PC-9 (cell line): ENCODE measurements around the gene CLEC12A. TPM values are rescaled to one million over a fixed set of nuclear protein-coding genes. Genes with fewer than 3 reads are reported as not detected.

Source experiments
- BruUV-seq: library from RNA; stranded (reverse); fragments of 400-500 nt; replicated peaks from 2 replicates; lab custom pipeline; 2021; lab: Mats Ljungman, UMichigan
- CTCF ChIA-PET: fragments of 300-600 bp; sonication (Branson Sonifier 250); formaldehyde crosslinking; loops from one replicate; lab custom pipeline; 2022; ENCODE audit warnings: antibody characterized with exemption; lab: Charles Lee
- POLR2A ChIA-PET: fragments of 300-600 bp; sonication (Branson Sonifier 250); formaldehyde crosslinking; loops from one replicate; lab custom pipeline; 2022; ENCODE audit warnings: antibody characterized with exemption; ENCODE audit not compliant: unreplicated experiment; lab: Charles Lee
- DNase-seq, 2 experiments: peaks; one replicate each; pipeline versions ENCODE4 v3.0.0 to v3.0.0-alpha.2; 2015 to 2022; ENCODE audit warnings: mixed read lengths in 1 of 2
- H2AFZ ChIP-seq: fragments of 200-600 bp; sonication (generic); 2 replicates; pipeline ENCODE4 v1.8.1; 2017; ENCODE audit warnings: antibody characterized with exemption
- H3F3A ChIP-seq: fragments of 200-600 bp; sonication (generic); 2 replicates; pipeline ENCODE4 v1.8.1; 2017; ENCODE audit warnings: antibody characterized with exemption, mild to moderate bottlenecking, low read depth; ENCODE audit not compliant: insufficient read depth
- H3K27ac ChIP-seq: fragments of 200-600 bp; sonication (generic); 2 replicates; pipeline ENCODE4 v1.6.1; 2016; ENCODE audit warnings: mixed run types
- H3K27me3 ChIP-seq: fragments of 200-600 bp; sonication (generic); 2 replicates; pipeline ENCODE4 v1.6.1; 2016; ENCODE audit warnings: low read depth, mixed run types; ENCODE audit not compliant: insufficient read depth
- H3K36me3 ChIP-seq: fragments of 200-600 bp; sonication (generic); 2 replicates; pipeline ENCODE4 v1.6.1; 2016; ENCODE audit warnings: low read depth, mixed run types
- H3K4me1 ChIP-seq: fragments of 200-600 bp; sonication (generic); replicated peaks from 2 replicates; pipeline ENCODE4 v1.6.1; 2016; ENCODE audit warnings: mixed run types; ENCODE audit not compliant: insufficient read depth
- H3K4me2 ChIP-seq: fragments of 200-600 bp; sonication (generic); 2 replicates; pipeline ENCODE4 v1.6.1; 2017; ENCODE audit warnings: mixed run types
- H3K4me3 ChIP-seq: fragments of 200-600 bp; sonication (generic); 2 replicates; pipeline ENCODE4 v1.6.1; 2016; ENCODE audit warnings: mixed run types
- H3K79me2 ChIP-seq: fragments of 200-600 bp; sonication (generic); 2 replicates; pipeline ENCODE4 v1.6.1; 2017; ENCODE audit warnings: low read depth, mixed run types
- H3K9me2 ChIP-seq: fragments of 200-600 bp; sonication (generic); 2 replicates; pipeline ENCODE4 v1.8.1; 2017; ENCODE audit warnings: mild to moderate bottlenecking; ENCODE audit not compliant: insufficient read depth
- H3K9me3 ChIP-seq: fragments of 200-600 bp; sonication (generic); 2 replicates; pipeline ENCODE4 v1.8.1; 2016; ENCODE audit warnings: low read depth; ENCODE audit not compliant: insufficient read depth
- H4K20me1 ChIP-seq: fragments of 200-600 bp; sonication (generic); 2 replicates; pipeline ENCODE4 v1.8.1; 2017; ENCODE audit not compliant: insufficient read depth
- EZH2 ChIP-seq: fragments of 200-600 bp; sonication (generic); IDR thresholded peaks from 2 replicates; pipeline ENCODE4 v1.8.0; 2017; ENCODE audit warnings: antibody characterized with exemption, low read depth
- intact Hi-C: fragments of 100-400 bp; cut with micrococcal nuclease; formaldehyde crosslinking; loops from one replicate; pipeline ENCODE4 v1.10.0; 2022; ENCODE audit not compliant: unreplicated experiment
- total RNA-seq: library from RNA; stranded (reverse); gene quantifications from 2 replicates; pipeline ENCODE4 v1.2.3, GENCODE V29; 2021
- TF ChIP-seq, protein P1 (sequence below): fragments of 200-600 bp; sonication (generic); conservative IDR thresholded peaks from 2 replicates; pipeline ENCODE4 v1.6.1; 2017; ENCODE audit warnings: mixed run types, antibody characterized with exemption, mild to moderate bottlenecking, moderate library complexity

Gene CLEC12A
- total RNA-seq, 1 experiment from 2014 or later = 0.55 TPM

DNA sequence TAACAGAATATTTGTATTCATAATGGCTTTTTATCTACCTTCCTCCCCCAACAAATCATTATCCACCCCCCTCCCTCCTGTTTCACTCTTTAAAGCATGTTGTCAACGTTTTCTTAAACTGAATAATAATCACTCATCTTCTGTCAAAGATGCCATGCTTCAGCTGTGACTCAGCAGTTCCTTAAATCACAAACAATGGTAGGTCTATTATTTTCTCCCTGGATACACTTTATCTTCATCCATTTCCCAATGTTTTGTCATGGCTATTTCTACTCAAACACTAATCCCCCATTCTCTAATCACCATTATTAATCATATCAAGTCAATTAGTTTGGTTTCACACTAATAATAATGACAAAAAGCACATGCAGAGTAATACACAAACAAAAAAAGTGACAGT lies 45.7 kb downstream of the CLEC12A start:
- BruUV-seq = no TSS peak
- Histone ChIP-seq H3K27me3 (no peaks in the 10 kb centered on the region), H3K9me3 (no peaks in the 10 kb centered on the region; the same call in 1 of the 2 replicates), H3K4me3 (no peak overlapping the region), H2AFZ (peak overlapping the region; percentile 56), H3F3A (no peaks in the 10 kb centered on the region), H4K20me1 (no peaks in the 10 kb centered on the region), H3K27ac (peak overlapping the region; percentile 15), H3K79me2 (no peaks in the 10 kb centered on the region), H3K36me3 (no peaks in the 10 kb centered on the region), H3K4me2 (no peak overlapping the region), H3K9me2 (no peaks in the 10 kb centered on the region), H3K4me1 (0 out of 2 replicates have a peak, but pooled peaks cover 5% of the 10 kb centered on the region)
- DNase-seq = peak in 1 of 2 experiments; percentile 46
- TF ChIP-seq, protein P1, sequence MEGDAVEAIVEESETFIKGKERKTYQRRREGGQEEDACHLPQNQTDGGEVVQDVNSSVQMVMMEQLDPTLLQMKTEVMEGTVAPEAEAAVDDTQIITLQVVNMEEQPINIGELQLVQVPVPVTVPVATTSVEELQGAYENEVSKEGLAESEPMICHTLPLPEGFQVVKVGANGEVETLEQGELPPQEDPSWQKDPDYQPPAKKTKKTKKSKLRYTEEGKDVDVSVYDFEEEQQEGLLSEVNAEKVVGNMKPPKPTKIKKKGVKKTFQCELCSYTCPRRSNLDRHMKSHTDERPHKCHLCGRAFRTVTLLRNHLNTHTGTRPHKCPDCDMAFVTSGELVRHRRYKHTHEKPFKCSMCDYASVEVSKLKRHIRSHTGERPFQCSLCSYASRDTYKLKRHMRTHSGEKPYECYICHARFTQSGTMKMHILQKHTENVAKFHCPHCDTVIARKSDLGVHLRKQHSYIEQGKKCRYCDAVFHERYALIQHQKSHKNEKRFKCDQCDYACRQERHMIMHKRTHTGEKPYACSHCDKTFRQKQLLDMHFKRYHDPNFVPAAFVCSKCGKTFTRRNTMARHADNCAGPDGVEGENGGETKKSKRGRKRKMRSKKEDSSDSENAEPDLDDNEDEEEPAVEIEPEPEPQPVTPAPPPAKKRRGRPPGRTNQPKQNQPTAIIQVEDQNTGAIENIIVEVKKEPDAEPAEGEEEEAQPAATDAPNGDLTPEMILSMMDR = no peak
- no peak for TF ChIP-seq EZH2
- ChIA-PET CTCF (interaction anchor here (0.6 to 0.7 kb wide), 3 partner anchors 14 to 306 kb away, joined by 3 to 14 read pairs (median 8); no protein-coding TSS in a partner anchor), POLR2A (no interaction called here)
- intact Hi-C loops = loop anchor here (10.0 kb wide), 1 partner anchor 548 kb away; no protein-coding TSS in a partner anchor

DNA sequence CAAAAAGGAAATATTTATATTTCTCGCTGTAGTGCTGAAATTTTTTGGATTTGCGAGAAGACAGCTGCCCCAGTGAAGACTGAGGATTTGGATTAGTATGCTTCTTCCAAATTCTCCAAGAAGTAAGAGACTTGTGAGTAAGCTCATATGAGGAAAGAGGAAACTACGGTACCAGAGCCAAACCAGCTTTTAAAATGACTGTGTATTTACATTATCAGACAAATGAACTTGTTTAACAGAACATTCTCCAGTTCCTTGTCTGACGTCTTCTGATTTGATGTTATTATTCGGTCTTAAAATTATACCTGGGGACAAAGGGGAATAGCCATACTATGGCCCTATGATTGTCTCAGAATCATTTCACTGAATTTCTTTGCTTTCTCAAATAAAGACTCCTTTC lies 47.2 kb downstream of the CLEC12A start:
- no peak for DNase-seq
- Histone ChIP-seq H3K4me3 (no peak overlapping the region), H3F3A (no peaks in the 10 kb centered on the region), H3K27me3 (no peaks in the 10 kb centered on the region), H3K36me3 (no peaks in the 10 kb centered on the region), H4K20me1 (no peaks in the 10 kb centered on the region), H3K27ac (no peak overlapping the region), H3K9me3 (no peaks in the 10 kb centered on the region), H2AFZ (no peak overlapping the region), H3K79me2 (no peaks in the 10 kb centered on the region), H3K4me2 (no peak overlapping the region), H3K9me2 (no peaks in the 10 kb centered on the region), H3K4me1 (0 out of 2 replicates have a peak, but pooled peaks cover 5% of the 10 kb centered on the region)
- POLR2A ChIA-PET = no interaction called here
- no peak for TF ChIP-seq EZH2
- TF ChIP-seq, protein P1 = no peak
- CTCF ChIA-PET = interaction anchor here (0.9 kb wide), 1 partner anchor 268 kb away, joined by 4 read pairs; no protein-coding TSS in a partner anchor
- BruUV-seq = no TSS peak
- intact Hi-C loops = loop anchor here (10.0 kb wide), 1 partner anchor 546 kb away; no protein-coding TSS in a partner anchor

DNA sequence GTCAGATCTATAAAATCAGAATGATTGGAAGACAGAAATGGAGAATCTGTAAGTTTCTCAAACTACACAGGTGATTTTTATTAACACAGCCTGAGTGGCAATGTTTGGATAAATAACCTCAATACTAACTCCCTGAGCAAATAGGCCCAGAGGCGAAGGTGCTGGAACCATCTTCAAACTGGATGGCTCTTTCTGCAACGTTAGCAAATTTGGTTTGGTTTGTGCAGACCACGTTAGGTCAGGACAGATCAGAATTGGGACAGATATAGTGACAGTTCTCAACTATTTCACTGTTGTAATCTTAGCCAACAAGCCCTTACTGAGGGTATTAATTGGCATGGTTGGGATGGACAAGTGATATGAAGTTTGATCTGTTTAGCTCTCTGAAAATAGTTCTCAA lies 50.1 kb downstream of the CLEC12A start:
- TF ChIP-seq, protein P1 = no peak
- TF ChIP-seq EZH2 = no peak
- intact Hi-C loops = no loop called here
- Histone ChIP-seq H3K9me2 (no peaks in the 10 kb centered on the region), H3K36me3 (no peaks in the 10 kb centered on the region), H3K27me3 (no peaks in the 10 kb centered on the region), H3K4me1 (0 out of 2 replicates have a peak, but pooled peaks cover 5% of the 10 kb centered on the region), H3F3A (no peaks in the 10 kb centered on the region), H3K4me3 (no peak overlapping the region), H3K27ac (no peak overlapping the region), H4K20me1 (no peaks in the 10 kb centered on the region), H3K79me2 (no peaks in the 10 kb centered on the region), H3K9me3 (no peaks in the 10 kb centered on the region), H2AFZ (0 out of 2 replicates have a peak overlapping the region, but pooled peaks have one; percentile 12), H3K4me2 (no peak overlapping the region)
- ChIA-PET POLR2A (interaction anchor here (0.6 kb wide), 1 partner anchor 1106 kb away, joined by 3 read pairs; no protein-coding TSS in a partner anchor), CTCF (no interaction called here)
- DNase-seq = no peak
- no TSS peak for BruUV-seq
